Measurements from ENCODE around the gene SNAPC1.

DNA sequence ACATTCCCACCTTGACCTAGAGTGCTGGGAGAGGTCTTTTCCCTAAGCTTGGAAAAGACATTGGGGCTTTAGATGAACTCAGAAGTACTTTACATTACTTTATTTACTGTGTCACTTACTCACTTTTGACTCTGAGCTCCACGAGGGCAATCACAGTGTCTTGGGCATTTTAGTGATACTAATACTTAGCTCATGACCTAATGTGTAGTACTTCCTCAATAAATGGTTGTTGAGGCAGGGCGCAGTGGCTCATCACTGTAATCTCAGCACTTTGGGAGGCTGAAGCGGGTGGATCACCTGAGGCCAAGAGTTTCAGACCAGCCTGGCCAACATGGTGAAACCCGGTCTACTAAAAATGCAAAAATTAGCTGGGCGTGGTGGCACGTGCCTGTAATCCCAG, 19.8 kb upstream of the SNAPC1 start:
- TF ChIP-seq AEBP2 (tag by site-specific recombination; IDR thresholded peaks at IDR 0.05; ENCODE audit: borderline replicate concordance) (no peak), PRDM4 (tag by site-specific recombination; IDR thresholded peaks at IDR 0.05) (no peak), ZBTB21 (tag by site-specific recombination; IDR thresholded peaks at IDR 0.05) (no peak), ZNF660 (tag by site-specific recombination; IDR thresholded peaks at IDR 0.05) (no peak), ZNF600 (tag by site-specific recombination; IDR thresholded peaks at IDR 0.05) (no peak), ZNF174 (tag by site-specific recombination; IDR thresholded peaks at IDR 0.05) (no peak), ZNF670 (tag by site-specific recombination; IDR thresholded peaks at IDR 0.05; ENCODE audit: low read depth) (no peak), ZNF354C (tag by site-specific recombination; IDR thresholded peaks at IDR 0.05; ENCODE audit: borderline replicate concordance, low read depth) (no peak), ZNF398 (tag by site-specific recombination; IDR thresholded peaks at IDR 0.05) (no peak), ZNF530 (tag by site-specific recombination; IDR thresholded peaks at IDR 0.05; ENCODE audit: low read depth) (no peak), RBAK (tag by site-specific recombination; IDR thresholded peaks at IDR 0.05) (no peak)
- TF ChIP-seq, protein P1, sequence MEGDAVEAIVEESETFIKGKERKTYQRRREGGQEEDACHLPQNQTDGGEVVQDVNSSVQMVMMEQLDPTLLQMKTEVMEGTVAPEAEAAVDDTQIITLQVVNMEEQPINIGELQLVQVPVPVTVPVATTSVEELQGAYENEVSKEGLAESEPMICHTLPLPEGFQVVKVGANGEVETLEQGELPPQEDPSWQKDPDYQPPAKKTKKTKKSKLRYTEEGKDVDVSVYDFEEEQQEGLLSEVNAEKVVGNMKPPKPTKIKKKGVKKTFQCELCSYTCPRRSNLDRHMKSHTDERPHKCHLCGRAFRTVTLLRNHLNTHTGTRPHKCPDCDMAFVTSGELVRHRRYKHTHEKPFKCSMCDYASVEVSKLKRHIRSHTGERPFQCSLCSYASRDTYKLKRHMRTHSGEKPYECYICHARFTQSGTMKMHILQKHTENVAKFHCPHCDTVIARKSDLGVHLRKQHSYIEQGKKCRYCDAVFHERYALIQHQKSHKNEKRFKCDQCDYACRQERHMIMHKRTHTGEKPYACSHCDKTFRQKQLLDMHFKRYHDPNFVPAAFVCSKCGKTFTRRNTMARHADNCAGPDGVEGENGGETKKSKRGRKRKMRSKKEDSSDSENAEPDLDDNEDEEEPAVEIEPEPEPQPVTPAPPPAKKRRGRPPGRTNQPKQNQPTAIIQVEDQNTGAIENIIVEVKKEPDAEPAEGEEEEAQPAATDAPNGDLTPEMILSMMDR (tag by site-specific recombination; IDR thresholded peaks at IDR 0.05) = no peak
- TF ChIP-seq, protein P2, sequence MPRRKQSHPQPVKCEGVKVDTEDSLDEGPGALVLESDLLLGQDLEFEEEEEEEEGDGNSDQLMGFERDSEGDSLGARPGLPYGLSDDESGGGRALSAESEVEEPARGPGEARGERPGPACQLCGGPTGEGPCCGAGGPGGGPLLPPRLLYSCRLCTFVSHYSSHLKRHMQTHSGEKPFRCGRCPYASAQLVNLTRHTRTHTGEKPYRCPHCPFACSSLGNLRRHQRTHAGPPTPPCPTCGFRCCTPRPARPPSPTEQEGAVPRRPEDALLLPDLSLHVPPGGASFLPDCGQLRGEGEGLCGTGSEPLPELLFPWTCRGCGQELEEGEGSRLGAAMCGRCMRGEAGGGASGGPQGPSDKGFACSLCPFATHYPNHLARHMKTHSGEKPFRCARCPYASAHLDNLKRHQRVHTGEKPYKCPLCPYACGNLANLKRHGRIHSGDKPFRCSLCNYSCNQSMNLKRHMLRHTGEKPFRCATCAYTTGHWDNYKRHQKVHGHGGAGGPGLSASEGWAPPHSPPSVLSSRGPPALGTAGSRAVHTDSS (tag by site-specific recombination; IDR thresholded peaks at IDR 0.05) = no peak

Data from HEK293 (cell line).